ENCODE results near the gene ZNF44. TPM values are rescaled to one million over a fixed set of nuclear protein-coding genes. Genes with fewer than 3 reads are reported as not detected.

ZNF44 gene
- total and polyA plus RNA-seq, 2 experiments from 2014 or later: 4.1 to 4.3 TPM

- no peaks in the 10 kb centered on the region for H3K27me3 ChIP-seq (ENCODE audit: insufficient read depth)
- H3K9me2 ChIP-seq (ENCODE audit: insufficient read depth): no peaks in the 10 kb centered on the region
- peaks cover 5% of the 10 kb centered on the region; the same call in 1 of the 2 replicates for H4K20me1 ChIP-seq (replicated peaks; ENCODE audit: insufficient read depth)
- H3K4me3 ChIP-seq: no peak overlapping the region
- ATAC-seq: no peak
- H3K4me3 Mint-ChIP-seq: no peak overlapping the region
- H3K27ac Mint-ChIP-seq: no peak overlapping the region
- peaks cover 42% of the 10 kb centered on the region for H3K36me3 Mint-ChIP-seq (ENCODE audit: low read depth)
- H3K4me1 ChIP-seq (ENCODE audit: insufficient read depth): no peaks in the 10 kb centered on the region
- H3K27ac ChIP-seq (ENCODE audit: low read depth): no peak overlapping the region
- H3K9me3 Mint-ChIP-seq: peaks cover 94% of the 10 kb centered on the region
- H3K27me3 Mint-ChIP-seq (ENCODE audit: insufficient read depth, low read depth, poor library complexity): no peaks in the 10 kb centered on the region
- H3K4me2 ChIP-seq: no peak overlapping the region
- H2AFZ ChIP-seq: no peak overlapping the region
- TF ChIP-seq CTCF (conservative IDR thresholded peaks at IDR 0.05; ENCODE audit: low read depth in 2 of 2) (no peak), ETS1 (IDR thresholded peaks at IDR 0.05) (no peak), NANOG (IDR thresholded peaks at IDR 0.05; ENCODE audit: borderline replicate concordance) (no peak), ZNF331 (CRISPR knock-in tag; IDR thresholded peaks at IDR 0.05; ENCODE audit: low read depth) (no peak), JUNB (IDR thresholded peaks at IDR 0.05; ENCODE audit: unreplicated experiment) (no peak), ZNF462 (CRISPR knock-in tag; IDR thresholded peaks at IDR 0.05) (no peak), EZH2 (IDR thresholded peaks at IDR 0.05; ENCODE audit: low read depth, unreplicated experiment) (no peak), ZNF114 (CRISPR knock-in tag; IDR thresholded peaks at IDR 0.05) (no peak), EZH2phosphoT487 (IDR thresholded peaks at IDR 0.05; ENCODE audit: unreplicated experiment) (no peak)
- peaks cover 38% of the 10 kb centered on the region for H3K36me3 ChIP-seq (ENCODE audit: insufficient read depth)
- H3F3A ChIP-seq (replicated peaks; ENCODE audit: low read depth): no peaks in the 10 kb centered on the region
- no peak for DNase-seq (ENCODE audit: low spot score)
- no peaks in the 10 kb centered on the region for H3K4me1 Mint-ChIP-seq
- peaks cover 47% of the 10 kb centered on the region for H3K79me2 ChIP-seq (replicated peaks; ENCODE audit: insufficient read depth)
These were observed 16.0 kb downstream of the ZNF44 start for GRCh38 chr19:12278713-12279112.

All from GM23338 (cell line).